ENCODE results near the gene L3MBTL4. TPM values are rescaled to one million over a fixed set of nuclear protein-coding genes. Genes with fewer than 3 reads are reported as not detected.

L3MBTL4 gene
- total RNA-seq, 1 donor from 2014 or later = 0.56 TPM

DNA sequence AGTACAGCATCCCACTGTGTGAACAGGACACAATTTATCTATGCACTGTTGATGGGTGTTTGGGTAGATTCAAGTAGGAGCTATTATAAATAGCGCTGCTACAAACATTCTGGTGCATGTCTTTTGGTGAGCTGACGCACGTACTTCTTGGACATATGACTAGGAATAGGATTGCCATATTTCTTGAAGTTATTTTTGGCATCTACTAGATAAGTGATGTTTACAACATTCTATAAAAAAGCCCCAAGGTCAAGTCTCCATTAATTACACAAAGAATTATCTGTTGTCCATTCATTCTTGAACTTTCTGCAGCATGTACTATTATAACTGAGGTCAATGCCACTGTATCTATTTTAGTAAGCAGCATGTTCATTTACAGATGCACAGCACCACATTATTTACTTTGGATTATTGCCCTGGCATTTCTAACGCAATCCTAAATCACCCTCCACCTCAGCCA is 293.9 kb downstream of the L3MBTL4 start:
- DNase-seq (ENCODE audit: low spot score) = no peak
- H3K36me3 Mint-ChIP-seq (ENCODE audit: low read depth, unreplicated experiment) = no peaks in the 10 kb centered on the region
- H3K4me3 Mint-ChIP-seq (ENCODE audit: unreplicated experiment) = no peak overlapping the region
- H3K27ac Mint-ChIP-seq (ENCODE audit: unreplicated experiment) = no peak overlapping the region
- no peaks in the 10 kb centered on the region for H3K27me3 Mint-ChIP-seq (ENCODE audit: unreplicated experiment)
- no peaks in the 10 kb centered on the region for H3K4me1 Mint-ChIP-seq (ENCODE audit: unreplicated experiment)
- no peaks in the 10 kb centered on the region for H3K9me3 Mint-ChIP-seq (ENCODE audit: unreplicated experiment)
- TF ChIP-seq, protein P1, sequence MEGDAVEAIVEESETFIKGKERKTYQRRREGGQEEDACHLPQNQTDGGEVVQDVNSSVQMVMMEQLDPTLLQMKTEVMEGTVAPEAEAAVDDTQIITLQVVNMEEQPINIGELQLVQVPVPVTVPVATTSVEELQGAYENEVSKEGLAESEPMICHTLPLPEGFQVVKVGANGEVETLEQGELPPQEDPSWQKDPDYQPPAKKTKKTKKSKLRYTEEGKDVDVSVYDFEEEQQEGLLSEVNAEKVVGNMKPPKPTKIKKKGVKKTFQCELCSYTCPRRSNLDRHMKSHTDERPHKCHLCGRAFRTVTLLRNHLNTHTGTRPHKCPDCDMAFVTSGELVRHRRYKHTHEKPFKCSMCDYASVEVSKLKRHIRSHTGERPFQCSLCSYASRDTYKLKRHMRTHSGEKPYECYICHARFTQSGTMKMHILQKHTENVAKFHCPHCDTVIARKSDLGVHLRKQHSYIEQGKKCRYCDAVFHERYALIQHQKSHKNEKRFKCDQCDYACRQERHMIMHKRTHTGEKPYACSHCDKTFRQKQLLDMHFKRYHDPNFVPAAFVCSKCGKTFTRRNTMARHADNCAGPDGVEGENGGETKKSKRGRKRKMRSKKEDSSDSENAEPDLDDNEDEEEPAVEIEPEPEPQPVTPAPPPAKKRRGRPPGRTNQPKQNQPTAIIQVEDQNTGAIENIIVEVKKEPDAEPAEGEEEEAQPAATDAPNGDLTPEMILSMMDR (IDR thresholded peaks at IDR 0.05; ENCODE audit: unreplicated experiment) = no peak

DNA sequence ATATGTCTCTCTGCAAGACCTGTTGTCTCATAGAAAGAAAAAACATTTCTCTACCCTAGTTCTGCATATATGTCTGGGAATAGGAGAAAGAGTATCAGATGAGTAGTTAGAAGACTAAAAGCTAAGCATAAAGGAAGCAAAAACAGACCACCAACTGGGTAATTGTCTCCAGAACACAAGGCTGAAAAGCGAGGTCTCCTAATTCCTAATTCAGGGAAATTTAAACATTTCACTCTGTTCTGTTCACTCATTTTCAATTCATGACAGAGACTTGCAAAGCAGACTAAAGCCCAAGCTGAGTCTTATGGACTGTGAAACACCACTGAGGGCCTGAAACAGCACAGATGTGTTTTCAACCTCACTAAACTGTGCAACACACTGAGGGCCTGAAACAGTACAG is 294.9 kb downstream of the L3MBTL4 start:
- H3K4me1 Mint-ChIP-seq (ENCODE audit: unreplicated experiment) = no peaks in the 10 kb centered on the region
- no peaks in the 10 kb centered on the region for H3K36me3 Mint-ChIP-seq (ENCODE audit: low read depth, unreplicated experiment)
- no peak overlapping the region for H3K27ac Mint-ChIP-seq (ENCODE audit: unreplicated experiment)
- TF ChIP-seq, protein P1 (IDR thresholded peaks at IDR 0.05; ENCODE audit: unreplicated experiment) = no peak
- no peaks in the 10 kb centered on the region for H3K27me3 Mint-ChIP-seq (ENCODE audit: unreplicated experiment)
- no peaks in the 10 kb centered on the region for H3K9me3 Mint-ChIP-seq (ENCODE audit: unreplicated experiment)
- H3K4me3 Mint-ChIP-seq (ENCODE audit: unreplicated experiment) = no peak overlapping the region
- no peak for DNase-seq (ENCODE audit: low spot score)

DNA sequence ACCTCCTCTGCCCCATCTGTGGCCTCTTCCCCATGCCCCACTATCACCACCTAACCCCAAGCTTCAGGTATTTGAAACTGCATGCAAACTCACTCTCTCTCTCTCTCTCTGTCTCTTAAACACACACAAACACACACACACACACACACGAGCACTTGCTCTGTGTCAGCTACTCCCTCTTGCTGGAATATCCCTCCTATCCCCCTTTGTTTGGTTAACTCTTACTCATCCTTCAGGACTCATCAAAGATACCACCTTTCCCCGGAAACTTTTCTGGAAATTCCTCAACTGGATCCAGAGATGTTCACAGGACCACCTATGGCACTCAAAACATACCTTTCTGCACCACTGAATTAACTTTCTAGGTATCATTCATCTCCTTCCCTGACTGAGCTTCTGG is 296.6 kb downstream of the L3MBTL4 start:
- TF ChIP-seq, protein P1 (IDR thresholded peaks at IDR 0.05; ENCODE audit: unreplicated experiment) = no peak
- Mint-ChIP-seq H3K4me3 (ENCODE audit: unreplicated experiment) (no peak overlapping the region), H3K27ac (ENCODE audit: unreplicated experiment) (no peak overlapping the region), H3K27me3 (ENCODE audit: unreplicated experiment) (no peaks in the 10 kb centered on the region), H3K36me3 (ENCODE audit: low read depth, unreplicated experiment) (no peaks in the 10 kb centered on the region), H3K4me1 (ENCODE audit: unreplicated experiment) (no peaks in the 10 kb centered on the region), H3K9me3 (ENCODE audit: unreplicated experiment) (no peaks in the 10 kb centered on the region)
- DNase-seq (ENCODE audit: low spot score) = no peak

DNA sequence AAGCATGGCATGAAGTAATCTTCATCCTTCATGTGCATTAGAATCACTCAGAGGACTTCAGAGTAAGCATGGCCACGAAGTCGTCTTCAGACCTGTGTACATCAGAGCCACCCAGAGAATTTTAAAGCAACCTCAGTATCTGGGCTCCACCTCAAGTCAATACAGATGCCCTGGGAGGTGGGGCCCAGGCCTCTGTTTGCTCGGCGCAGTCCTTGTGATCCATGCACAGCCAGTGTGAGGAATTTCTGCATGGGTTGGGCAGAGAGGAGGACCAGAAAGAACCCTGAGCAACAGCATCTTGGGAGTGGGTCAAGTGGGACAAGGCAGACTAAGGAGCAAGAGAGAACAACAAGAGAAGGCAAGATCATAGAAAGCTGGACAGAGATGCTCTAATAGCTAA is 299.0 kb downstream of the L3MBTL4 start:
- no peak for DNase-seq (ENCODE audit: low spot score)
- no peaks in the 10 kb centered on the region for H3K4me1 Mint-ChIP-seq (ENCODE audit: unreplicated experiment)
- H3K9me3 Mint-ChIP-seq (ENCODE audit: unreplicated experiment) = no peaks in the 10 kb centered on the region
- no peaks in the 10 kb centered on the region for H3K27me3 Mint-ChIP-seq (ENCODE audit: unreplicated experiment)
- no peaks in the 10 kb centered on the region for H3K36me3 Mint-ChIP-seq (ENCODE audit: low read depth, unreplicated experiment)
- H3K27ac Mint-ChIP-seq (ENCODE audit: unreplicated experiment) = no peak overlapping the region
- H3K4me3 Mint-ChIP-seq (ENCODE audit: unreplicated experiment) = no peak overlapping the region
- TF ChIP-seq, protein P1 (IDR thresholded peaks at IDR 0.05; ENCODE audit: unreplicated experiment) = no peak

DNA sequence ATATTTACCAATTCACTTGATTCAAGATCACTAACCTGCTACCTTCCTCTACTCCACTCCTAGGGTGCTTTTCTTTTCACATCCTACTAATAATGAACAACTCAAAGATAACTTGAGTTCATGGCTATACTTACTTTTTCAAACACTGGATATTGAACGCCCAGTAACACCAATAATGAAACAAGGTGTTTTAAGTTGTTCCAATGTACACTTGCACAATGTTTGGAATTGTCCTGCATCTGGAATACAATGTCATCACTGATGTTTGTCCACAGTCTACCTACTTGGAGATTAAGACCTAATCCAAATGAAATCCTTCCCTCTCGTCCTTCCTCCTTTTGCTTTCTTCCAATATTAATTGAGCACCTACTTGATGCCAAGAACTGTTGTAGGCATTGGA is 301.1 kb downstream of the L3MBTL4 start:
- TF ChIP-seq, protein P1 (IDR thresholded peaks at IDR 0.05; ENCODE audit: unreplicated experiment) = no peak
- H3K9me3 Mint-ChIP-seq (ENCODE audit: unreplicated experiment) = no peaks in the 10 kb centered on the region
- H3K4me1 Mint-ChIP-seq (ENCODE audit: unreplicated experiment) = no peaks in the 10 kb centered on the region
- DNase-seq (ENCODE audit: low spot score) = no peak
- no peaks in the 10 kb centered on the region for H3K27me3 Mint-ChIP-seq (ENCODE audit: unreplicated experiment)
- H3K27ac Mint-ChIP-seq (ENCODE audit: unreplicated experiment) = no peak overlapping the region
- no peaks in the 10 kb centered on the region for H3K36me3 Mint-ChIP-seq (ENCODE audit: low read depth, unreplicated experiment)
- no peak overlapping the region for H3K4me3 Mint-ChIP-seq (ENCODE audit: unreplicated experiment)
